WI38 (cell line): ENCODE data around the gene PRR5L.

Experiments
- H3K4me3 ChIP-seq: 2 replicates; pipeline ENCODE4 v1.5.1; 2011; ENCODE audit warnings: low read depth, mild to moderate bottlenecking, control low read depth, low read length
- CTCF ChIP-seq: IDR thresholded peaks from 2 replicates; pipeline ENCODE4 v1.5.1; 2012; ENCODE audit warnings: low read depth, mild to moderate bottlenecking, control low read depth, low read length

PRR5L gene

GRCh38 chr11:36364551-36365325 is 68.7 kb downstream of the PRR5L start:
- TF ChIP-seq CTCF, result no peak

GRCh38 chr11:36365907-36366306 is 69.8 kb downstream of the PRR5L start:
- no peak overlapping the region for H3K4me3 ChIP-seq
- no peak for TF ChIP-seq CTCF

More at GRCh38 chr11:36364551-36365325, 68.7 kb downstream of the PRR5L start:
- H3K4me3 ChIP-seq, result no peak overlapping the region

- H3K4me3 ChIP-seq, result no peak overlapping the region
- TF ChIP-seq CTCF, result no peak
These were observed 72.0 kb downstream of the PRR5L start for GRCh38 chr11:36367806-36368680.

GRCh38 chr11:36371181-36371580 is 75.1 kb downstream of the PRR5L start:
- no peak overlapping the region for H3K4me3 ChIP-seq
- TF ChIP-seq CTCF, result no peak

- no peak overlapping the region for H3K4me3 ChIP-seq
- TF ChIP-seq CTCF, result no peak
These were observed 75.5 kb downstream of the PRR5L start for GRCh38 chr11:36371590-36371989.

GRCh38 chr11:36372101-36372771 is 76.1 kb downstream of the PRR5L start:
- no peak overlapping the region for H3K4me3 ChIP-seq
- TF ChIP-seq CTCF, result no peak
